GM19395 (cell line): ENCODE data around the gene TMED1.

Experiments
- ATAC-seq: cut with Tn5 transposase; IDR thresholded peaks from one replicate; pipeline ENCODE4 v1.9.1; 2021; ENCODE audit warnings: mild to moderate bottlenecking, moderate library complexity; ENCODE audit not compliant: unreplicated experiment

The TMED1 gene

GRCh38 chr19:10832939-10833296 is 3.1 kb downstream of the TMED1 start:
- ATAC-seq = no peak

- ATAC-seq = no peak
Observed at GRCh38 chr19:10831987-10832938, 3.7 kb downstream of the TMED1 start.

GRCh38 chr19:10830931-10831779 is 4.9 kb downstream of the TMED1 start:
- ATAC-seq = no peak

- no peak for ATAC-seq
Observed at GRCh38 chr19:10830370-10830769, 5.6 kb downstream of the TMED1 start.

GRCh38 chr19:10829967-10830366 is 6.0 kb downstream of the TMED1 start:
- ATAC-seq = no peak

- ATAC-seq = no peak
Observed at GRCh38 chr19:10828981-10829821, 6.8 kb downstream of the TMED1 start.

- ATAC-seq = no peak
Observed at GRCh38 chr19:10826846-10827245, 9.2 kb downstream of the TMED1 start.

GRCh38 chr19:10826231-10826630 is 9.8 kb downstream of the TMED1 start:
- ATAC-seq = no peak

GRCh38 chr19:10823690-10824089 is 12.3 kb downstream of the TMED1 start:
- no peak for ATAC-seq

- ATAC-seq = no peak
Observed at GRCh38 chr19:10820173-10820572, 15.8 kb downstream of the TMED1 start.

GRCh38 chr19:10819124-10820060 is 16.6 kb downstream of the TMED1 start:
- ATAC-seq = no peak

GRCh38 chr19:10818301-10819123 is 17.5 kb downstream of the TMED1 start:
- ATAC-seq = no peak

GRCh38 chr19:10817291-10818038 is 18.5 kb downstream of the TMED1 start:
- no peak for ATAC-seq

- ATAC-seq = no peak
Observed at GRCh38 chr19:10816691-10817090, 19.3 kb downstream of the TMED1 start.

- no peak for ATAC-seq
Observed at GRCh38 chr19:10815969-10816644, 19.9 kb downstream of the TMED1 start.

- no peak for ATAC-seq
Observed at GRCh38 chr19:10815007-10815536, 20.9 kb downstream of the TMED1 start.

GRCh38 chr19:10812902-10813404 is 23.1 kb downstream of the TMED1 start:
- ATAC-seq = no peak
